Measurements from ENCODE around the gene DNAAF1. TPM values are rescaled to one million over a fixed set of nuclear protein-coding genes. Genes with fewer than 3 reads are reported as not detected.

DNAAF1 gene
- total RNA-seq, 1 donor from 2014 or later, result not detected

DNA sequence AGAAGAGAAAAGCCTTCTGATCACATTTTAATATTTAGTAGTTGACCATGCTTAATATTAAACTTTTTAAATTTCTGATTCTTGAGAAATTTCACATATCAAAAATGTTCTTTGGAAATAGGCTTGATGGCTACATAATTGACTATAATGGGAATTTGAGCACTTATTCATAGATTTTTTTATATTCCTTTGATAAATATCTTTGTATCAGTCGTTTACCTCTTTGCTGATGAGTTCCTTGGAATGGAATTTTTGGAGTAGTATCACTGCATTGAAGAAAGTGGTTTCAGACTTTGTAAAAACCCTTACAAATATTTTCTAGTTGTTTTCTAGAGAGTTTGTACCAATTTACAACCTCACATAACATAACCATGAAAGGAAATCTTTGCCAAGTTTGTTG is 14.7 kb downstream of the DNAAF1 start:
- no peak for TF ChIP-seq CTCF (IDR thresholded peaks at IDR 0.05)
- DNase-seq (ENCODE audit: extremely low spot score, unreplicated experiment), result no peak
- H3K27me3 Mint-ChIP-seq (ENCODE audit: unreplicated experiment), result peaks cover 57% of the 10 kb centered on the region
- no peaks in the 10 kb centered on the region for H3K9me3 Mint-ChIP-seq (ENCODE audit: unreplicated experiment)
- H3K4me3 Mint-ChIP-seq (ENCODE audit: unreplicated experiment), result no peak overlapping the region
- no peaks in the 10 kb centered on the region for H3K4me1 Mint-ChIP-seq (ENCODE audit: unreplicated experiment)
- no peak overlapping the region for H3K27ac Mint-ChIP-seq (ENCODE audit: unreplicated experiment)
- no peaks in the 10 kb centered on the region for H3K36me3 Mint-ChIP-seq (ENCODE audit: unreplicated experiment)

DNA sequence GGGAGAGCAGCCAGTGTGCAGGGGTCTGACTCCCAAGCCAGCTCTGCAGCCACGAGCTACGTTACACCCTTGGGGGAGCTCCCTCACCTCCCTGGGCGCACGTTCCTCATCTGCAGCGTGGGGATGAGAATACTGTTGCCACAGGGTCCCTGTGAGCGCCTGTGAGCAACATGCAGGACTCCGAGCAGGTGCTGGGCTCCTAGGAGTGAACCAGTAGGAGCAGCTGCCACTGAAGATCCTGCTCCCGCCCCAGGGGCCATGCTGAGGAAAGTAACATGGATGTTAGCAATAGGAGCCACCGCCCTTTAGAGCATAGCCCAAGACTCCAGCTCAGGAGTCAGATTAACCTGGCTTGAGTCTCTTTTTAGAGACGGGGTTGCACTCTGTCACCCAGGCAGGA is 15.9 kb downstream of the DNAAF1 start:
- Mint-ChIP-seq H3K4me3 (ENCODE audit: unreplicated experiment) (no peak overlapping the region), H3K27ac (ENCODE audit: unreplicated experiment) (no peak overlapping the region), H3K4me1 (ENCODE audit: unreplicated experiment) (no peaks in the 10 kb centered on the region), H3K36me3 (ENCODE audit: unreplicated experiment) (no peaks in the 10 kb centered on the region), H3K9me3 (ENCODE audit: unreplicated experiment) (no peaks in the 10 kb centered on the region), H3K27me3 (ENCODE audit: unreplicated experiment) (peaks cover 66% of the 10 kb centered on the region)
- DNase-seq (ENCODE audit: extremely low spot score, unreplicated experiment), result no peak
- TF ChIP-seq CTCF (IDR thresholded peaks at IDR 0.05), result no peak

GRCh38 chr16:84161801-84162200 is 16.7 kb downstream of the DNAAF1 start:
- DNase-seq (ENCODE audit: extremely low spot score, unreplicated experiment), result no peak
- H3K4me1 Mint-ChIP-seq (ENCODE audit: unreplicated experiment), result no peaks in the 10 kb centered on the region
- no peaks in the 10 kb centered on the region for H3K36me3 Mint-ChIP-seq (ENCODE audit: unreplicated experiment)
- TF ChIP-seq CTCF (IDR thresholded peaks at IDR 0.05), result no peak
- H3K27ac Mint-ChIP-seq (ENCODE audit: unreplicated experiment), result no peak overlapping the region
- no peaks in the 10 kb centered on the region for H3K9me3 Mint-ChIP-seq (ENCODE audit: unreplicated experiment)
- no peak overlapping the region for H3K4me3 Mint-ChIP-seq (ENCODE audit: unreplicated experiment)
- H3K27me3 Mint-ChIP-seq (ENCODE audit: unreplicated experiment), result peaks cover 66% of the 10 kb centered on the region

- Mint-ChIP-seq H3K27ac (ENCODE audit: unreplicated experiment) (no peak overlapping the region), H3K4me3 (ENCODE audit: unreplicated experiment) (no peak overlapping the region), H3K4me1 (ENCODE audit: unreplicated experiment) (no peaks in the 10 kb centered on the region)
Observed at GRCh38 chr16:84165746-84166145, 20.6 kb downstream of the DNAAF1 start.

More at GRCh38 chr16:84165746-84166145, 20.6 kb downstream of the DNAAF1 start:
- peaks cover 53% of the 10 kb centered on the region for H3K27me3 Mint-ChIP-seq (ENCODE audit: unreplicated experiment)
- no peak for TF ChIP-seq CTCF (IDR thresholded peaks at IDR 0.05)
- no peaks in the 10 kb centered on the region for H3K9me3 Mint-ChIP-seq (ENCODE audit: unreplicated experiment)
- DNase-seq (ENCODE audit: extremely low spot score, unreplicated experiment), result no peak
- no peaks in the 10 kb centered on the region for H3K36me3 Mint-ChIP-seq (ENCODE audit: unreplicated experiment)
